ENCODE data around the gene SPTY2D1.
"Not testable (repeated sequence)": the region's sequence is repeated elsewhere in the genome, so short reads cannot be mapped to it uniquely, and the experiment has no call there.

SPTY2D1 gene, protein sequence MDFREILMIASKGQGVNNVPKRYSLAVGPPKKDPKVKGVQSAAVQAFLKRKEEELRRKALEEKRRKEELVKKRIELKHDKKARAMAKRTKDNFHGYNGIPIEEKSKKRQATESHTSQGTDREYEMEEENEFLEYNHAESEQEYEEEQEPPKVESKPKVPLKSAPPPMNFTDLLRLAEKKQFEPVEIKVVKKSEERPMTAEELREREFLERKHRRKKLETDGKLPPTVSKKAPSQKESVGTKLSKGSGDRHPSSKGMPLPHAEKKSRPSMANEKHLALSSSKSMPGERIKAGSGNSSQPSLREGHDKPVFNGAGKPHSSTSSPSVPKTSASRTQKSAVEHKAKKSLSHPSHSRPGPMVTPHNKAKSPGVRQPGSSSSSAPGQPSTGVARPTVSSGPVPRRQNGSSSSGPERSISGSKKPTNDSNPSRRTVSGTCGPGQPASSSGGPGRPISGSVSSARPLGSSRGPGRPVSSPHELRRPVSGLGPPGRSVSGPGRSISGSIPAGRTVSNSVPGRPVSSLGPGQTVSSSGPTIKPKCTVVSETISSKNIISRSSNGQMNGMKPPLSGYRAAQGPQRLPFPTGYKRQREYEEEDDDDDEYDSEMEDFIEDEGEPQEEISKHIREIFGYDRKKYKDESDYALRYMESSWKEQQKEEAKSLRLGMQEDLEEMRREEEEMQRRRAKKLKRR

DNA sequence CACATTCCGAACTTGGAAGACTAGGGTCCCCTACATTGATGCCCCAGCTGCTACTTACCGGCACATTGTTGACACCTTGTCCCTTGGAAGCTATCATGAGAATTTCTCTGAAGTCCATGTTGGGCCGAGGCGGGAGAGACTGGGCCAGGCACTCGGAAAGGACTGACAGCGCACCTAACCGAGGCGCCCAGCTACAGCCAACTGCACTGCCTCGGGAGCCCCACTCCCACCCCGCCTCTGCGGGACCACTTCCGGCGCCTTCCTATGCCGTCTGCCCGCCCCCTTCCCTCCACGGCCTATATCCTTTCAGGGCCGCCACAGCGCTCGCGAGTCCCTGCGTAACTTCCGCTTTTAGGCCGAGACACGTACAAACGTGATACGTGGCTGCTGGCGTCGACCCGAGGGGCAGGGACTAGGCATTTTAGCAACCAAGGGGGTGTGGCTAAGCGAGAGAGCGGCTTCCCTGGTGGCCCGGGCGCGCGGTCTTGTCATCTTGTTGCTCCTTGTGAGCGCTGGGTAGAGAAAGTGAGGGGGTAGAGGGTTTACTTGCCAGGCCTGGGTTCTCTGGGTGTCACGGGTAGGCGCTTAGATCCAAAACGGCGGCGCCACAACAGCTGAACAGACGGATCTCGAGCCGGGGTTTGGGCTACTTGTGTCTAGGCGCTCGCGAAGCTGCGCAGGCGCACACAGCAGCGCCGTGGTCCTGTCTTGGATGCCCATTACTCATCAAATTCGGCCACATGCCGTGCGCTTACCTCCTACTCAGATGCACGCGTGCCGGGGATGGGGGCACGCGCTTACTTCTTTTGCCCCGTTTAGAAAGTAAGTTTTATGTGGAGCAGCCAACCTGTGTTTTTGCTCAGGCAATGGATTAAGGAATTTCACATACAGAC is at the start of gene SPTY2D1:
TSS of gene SPTY2D1 (minus strand) at position 203 of the 893 bp plus-strand sequence. CDS start at position 118, 85 bp downstream.
- DNase-seq (ENCODE audit: low read depth in 2 of 2): peak; percentile 94 to 98

DNA sequence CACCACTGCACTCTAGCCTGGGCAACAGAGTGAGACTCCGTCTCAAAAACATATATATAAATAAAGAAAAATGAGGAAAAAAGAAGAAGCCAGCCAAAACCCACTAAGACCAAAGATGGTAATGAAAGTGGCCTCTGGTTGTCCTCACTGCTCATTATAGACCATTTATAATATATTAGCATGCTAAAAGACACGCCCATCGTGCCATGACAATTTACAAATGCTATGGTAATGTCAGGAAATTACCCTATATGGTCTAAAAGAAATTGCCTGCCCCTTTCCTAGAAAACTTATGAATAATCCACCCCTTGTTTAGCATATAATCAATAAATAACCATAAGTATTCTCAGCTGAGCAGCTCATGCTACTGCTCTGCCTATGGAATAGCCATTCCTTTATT is 48.3 kb upstream of the SPTY2D1 start:
- DNase-seq (ENCODE audit: low read depth in 2 of 2): no peak

DNA sequence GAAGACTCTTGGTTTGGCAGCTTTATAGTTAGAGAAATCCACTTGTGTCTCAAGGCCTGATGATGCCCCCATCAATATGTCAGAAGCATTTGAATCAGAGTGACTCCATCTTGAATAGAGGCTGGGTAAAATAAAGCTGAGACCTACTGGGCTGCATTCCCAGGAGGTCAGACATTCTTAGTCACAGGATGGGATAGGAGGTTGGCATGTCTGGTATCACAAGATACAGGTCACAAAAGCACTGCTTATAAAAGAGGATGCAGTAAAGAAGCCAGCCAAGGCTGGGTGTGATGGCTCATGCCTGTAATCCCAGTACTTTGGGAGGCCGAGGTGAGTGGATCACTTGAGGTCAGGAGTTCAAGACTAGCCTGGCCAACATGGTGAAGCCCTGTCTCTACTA is 47.8 kb upstream of the SPTY2D1 start:
- not testable (repeated sequence) for DNase-seq (ENCODE audit: low read depth in 2 of 2)

DNA sequence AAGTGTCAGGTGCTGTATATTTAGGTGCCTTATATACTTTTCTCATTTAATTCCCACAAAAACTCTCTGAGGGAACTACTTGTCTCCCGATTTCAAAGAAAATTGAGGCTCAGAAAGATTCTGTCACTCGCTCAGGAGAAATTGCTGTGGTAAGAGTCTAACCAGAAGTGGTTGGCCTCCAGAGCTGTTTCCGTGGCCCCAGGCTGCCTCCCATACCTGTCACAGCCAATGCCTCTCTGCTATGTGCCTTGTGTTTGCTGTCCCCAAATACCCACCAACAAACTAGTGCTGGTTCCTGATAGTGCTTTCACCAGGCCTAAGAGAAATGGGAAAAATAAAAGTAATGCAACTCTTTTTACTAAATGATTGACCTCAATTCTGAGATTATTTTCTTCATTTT is 43.4 kb upstream of the SPTY2D1 start:
- DNase-seq (ENCODE audit: low read depth in 2 of 2): no peak

DNA sequence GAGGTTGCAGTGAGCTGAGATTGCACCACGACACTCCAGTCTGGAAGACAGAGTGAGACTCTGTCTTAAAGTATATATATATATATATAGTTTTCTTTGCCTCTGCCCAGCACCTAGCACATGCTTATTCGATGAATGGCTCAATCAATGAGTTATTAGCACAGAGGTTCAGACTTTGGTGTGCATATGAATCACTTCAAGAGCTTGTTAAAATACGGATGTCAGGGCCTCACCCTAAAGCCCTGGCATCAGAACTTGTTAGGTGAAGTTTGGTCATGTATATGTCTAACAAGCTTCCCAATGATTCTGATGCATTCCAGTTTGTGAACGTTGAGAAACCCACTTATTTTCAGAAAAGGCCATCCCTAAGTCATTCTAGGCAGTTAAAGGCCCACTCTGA is 42.7 kb upstream of the SPTY2D1 start:
- no peak for DNase-seq (ENCODE audit: low read depth in 2 of 2)

DNA sequence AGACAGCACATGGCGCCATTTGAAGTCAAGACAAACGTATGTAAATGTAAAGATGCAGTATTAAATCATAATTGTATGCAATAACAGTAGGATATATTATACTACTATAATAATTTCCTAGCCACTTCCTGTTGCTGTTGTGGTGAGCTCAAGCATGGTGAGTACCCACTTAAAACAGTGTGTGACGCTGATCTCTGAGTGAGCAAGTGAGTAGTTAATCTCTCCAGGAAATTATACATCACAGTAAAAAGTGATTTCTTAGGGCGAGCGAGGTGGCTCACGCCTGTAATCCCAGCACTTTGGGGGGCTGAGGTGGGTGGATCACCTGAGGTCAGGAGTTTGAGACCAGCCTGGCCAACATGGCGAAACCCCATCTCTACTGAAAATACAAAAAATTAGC is 38.1 kb upstream of the SPTY2D1 start:
- DNase-seq (ENCODE audit: low read depth in 2 of 2): peak in 1 of 2 donors; percentile 39

DNA sequence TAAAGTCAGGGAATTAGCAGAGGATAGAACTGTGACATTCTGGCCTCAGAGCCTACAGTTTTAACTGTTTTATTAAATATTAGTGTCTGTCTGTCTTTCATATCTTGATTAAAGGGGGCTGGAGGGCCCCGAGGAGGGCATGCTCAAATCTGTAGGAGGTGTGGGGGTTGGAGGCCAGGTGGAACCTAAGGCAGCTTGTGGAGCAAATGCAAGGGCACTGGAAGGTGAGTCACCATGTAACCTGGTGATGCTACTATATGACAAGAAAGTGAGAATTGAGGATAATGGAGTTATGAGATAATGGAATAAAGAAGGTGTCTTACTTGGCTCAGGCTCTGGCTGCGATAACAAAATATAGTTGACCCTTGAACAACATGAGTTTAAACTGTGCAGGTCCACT is 37.1 kb upstream of the SPTY2D1 start:
- peak; percentile 12 to 19 for DNase-seq (ENCODE audit: low read depth in 2 of 2)

DNA sequence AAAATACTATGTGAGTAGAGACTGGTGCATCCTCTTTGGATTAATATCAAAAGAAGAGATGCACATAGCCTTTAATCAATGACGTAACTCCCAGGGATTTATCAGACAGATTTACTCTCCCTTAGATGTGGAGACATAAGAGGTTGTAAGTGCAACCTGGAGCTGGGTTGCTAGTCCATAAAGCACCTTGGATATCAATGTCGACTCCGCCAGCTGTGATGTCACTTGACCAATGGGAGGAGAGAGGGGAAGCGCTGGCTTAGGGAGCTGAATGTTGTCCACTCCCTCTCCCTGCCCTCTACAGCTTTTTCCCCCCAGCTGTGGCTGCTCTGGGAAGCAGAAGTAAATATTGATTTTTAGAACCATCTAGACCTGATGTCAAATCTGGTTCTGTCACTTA is 35.6 kb upstream of the SPTY2D1 start:
- no peak for DNase-seq (ENCODE audit: low read depth in 2 of 2)

DNA sequence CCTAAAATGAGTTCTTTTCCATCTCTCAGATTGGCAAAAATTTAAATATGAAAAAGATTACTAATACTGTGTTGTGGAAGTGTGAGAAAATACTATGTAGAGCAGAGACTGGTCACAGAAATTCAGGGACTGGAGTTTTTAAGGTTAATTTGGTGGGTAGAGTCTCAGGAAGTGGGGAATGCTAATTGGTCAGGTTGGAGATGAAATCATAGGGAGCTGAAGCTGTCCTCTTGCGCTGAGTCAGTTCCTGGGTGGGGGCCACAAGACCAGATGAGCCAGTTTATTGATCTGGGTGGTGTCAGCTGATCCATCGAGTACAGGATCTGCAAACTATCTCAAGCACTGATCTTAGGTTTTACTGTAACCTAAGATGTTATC is 35.1 kb upstream of the SPTY2D1 start:
- no peak for DNase-seq (ENCODE audit: low read depth in 2 of 2)

DNA sequence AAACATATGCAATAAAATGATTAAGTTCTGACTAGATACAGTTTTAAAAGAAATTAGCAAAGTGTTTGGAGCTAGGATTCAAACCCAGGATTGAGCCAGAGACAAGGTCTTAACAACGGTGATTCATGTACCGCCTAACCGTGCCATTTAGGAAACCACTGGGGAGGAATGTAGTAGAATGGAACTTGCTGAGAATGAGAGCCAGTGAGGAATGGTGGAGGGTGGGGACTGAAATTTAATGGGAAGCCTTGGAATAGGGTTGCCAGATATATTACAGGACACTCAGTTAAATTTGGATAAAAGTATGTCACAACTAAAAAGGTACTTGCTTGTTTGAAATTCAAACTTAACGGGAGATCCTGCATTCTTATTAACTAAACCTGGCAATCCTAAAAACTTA is 34.0 kb upstream of the SPTY2D1 start:
- no peak for DNase-seq (ENCODE audit: low read depth in 2 of 2)

DNA sequence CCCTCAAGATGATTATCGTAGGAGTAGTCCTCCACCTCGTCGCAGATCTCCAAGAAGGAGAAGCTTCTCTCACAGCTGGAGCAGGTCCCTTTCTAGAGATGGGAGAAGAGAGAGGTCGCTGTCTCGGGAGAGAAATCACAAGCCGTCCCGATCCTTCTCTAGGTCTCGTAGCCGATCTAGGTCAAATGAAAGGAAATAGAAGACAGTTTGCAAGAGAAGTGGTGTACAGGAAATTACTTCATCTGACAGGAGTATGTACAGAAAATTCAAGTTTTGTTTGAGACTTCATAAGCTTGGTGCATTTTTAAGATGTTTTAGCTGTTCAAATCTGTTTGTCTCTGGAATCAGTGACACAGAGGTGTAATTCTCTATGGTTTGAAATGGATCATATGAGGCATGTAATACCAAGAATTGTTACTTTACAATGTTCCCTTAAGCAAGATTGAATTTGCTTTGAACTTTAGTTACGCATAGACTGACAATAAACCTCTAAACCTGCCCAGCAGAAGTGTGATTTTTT is 31.3 kb upstream of the SPTY2D1 start:
- DNase-seq (ENCODE audit: low read depth in 2 of 2): not testable (repeated sequence)

DNA sequence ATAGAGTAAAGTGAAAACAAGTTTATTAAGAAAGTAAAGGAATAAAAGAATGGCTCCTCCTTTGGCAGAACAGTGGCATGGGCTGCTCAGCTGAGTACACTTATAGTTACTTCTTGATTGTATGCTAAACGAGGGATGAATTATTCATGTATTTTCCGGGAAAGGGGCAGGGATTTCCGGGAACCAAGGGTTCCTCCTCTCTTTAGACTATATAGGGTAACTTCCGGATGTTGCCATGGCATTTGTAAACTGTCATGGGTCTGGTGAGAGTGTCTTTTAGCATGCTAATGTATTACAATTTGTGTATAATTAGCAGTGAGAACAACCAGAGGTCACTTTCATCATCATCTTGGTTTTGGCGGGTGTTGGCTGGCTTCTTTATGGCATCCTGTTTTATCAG is 23.5 kb upstream of the SPTY2D1 start:
- no peak for DNase-seq (ENCODE audit: low read depth in 2 of 2)

DNA sequence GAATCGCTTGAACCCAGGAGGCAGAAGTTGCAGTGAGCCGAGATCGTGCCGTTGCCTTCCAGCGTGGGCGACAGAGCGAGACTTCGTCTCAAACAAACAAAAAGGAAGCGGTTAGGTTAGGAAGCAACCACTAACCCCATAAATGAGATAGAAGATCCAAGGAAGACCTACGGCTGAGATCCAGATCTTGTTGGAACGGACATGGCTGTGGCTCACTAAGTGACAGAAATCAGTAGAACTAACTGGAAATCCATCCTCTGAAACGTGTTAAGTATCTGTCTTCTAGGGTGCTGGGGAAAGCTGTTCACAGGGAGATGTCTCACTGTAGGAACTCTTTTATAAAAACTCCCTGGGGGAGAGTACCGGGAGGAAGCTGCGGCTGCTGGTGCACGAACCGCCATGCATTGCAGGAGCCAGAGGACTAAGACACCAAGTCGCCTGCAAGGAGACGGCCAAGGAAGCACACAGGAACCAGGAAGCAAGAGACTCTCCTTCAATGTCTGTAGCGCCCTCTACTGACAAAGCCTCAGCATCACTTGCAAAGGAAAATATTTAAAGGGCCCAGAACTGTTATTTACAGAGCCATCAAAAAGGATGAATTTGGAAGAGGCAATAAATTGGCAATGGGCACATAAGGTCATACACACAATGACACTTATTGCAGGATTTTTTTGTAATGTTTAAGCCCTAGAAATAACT is 16.9 kb upstream of the SPTY2D1 start:
- DNase-seq (ENCODE audit: low read depth in 2 of 2): no peak

DNA sequence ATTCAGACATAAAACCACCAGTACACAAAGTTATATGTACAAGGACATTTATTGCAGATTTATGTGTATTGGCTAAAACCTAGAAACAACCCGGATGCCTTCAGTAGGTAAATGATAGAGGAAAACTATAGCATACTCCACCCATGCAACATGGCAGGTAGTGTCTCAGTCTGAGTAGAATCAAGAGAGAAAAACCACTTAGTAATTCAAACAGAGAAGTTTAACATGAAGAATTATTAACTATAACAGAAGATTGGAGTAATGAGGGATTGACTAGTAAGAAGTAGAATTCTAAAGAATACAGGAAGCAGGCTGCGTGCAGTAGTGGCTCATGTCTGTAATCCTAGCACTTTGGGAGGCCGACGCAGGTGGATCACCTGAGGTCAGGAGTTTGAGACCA is 16.2 kb upstream of the SPTY2D1 start:
- DNase-seq (ENCODE audit: low read depth in 2 of 2): no peak

DNA sequence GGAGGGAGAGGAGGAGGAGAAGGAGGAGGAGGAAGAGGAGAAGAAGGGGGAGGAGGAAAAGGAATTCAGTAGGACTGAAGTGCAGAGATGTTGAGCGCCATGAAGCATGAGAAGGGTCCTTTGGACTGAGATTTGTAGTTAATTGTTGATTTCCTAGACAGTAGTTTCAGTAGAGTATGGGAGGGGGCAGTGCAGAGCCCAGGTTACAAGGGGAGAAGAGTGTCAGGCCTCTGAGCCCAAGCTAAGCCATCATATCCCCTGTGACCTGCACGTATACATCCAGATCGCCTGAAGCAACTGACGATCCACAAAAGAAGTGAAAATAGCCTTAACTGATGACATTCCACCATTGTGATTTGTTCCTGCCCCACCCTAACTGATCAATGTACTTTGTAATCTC is 8.9 kb upstream of the SPTY2D1 start:
- DNase-seq (ENCODE audit: low read depth in 2 of 2): not testable (repeated sequence)

DNA sequence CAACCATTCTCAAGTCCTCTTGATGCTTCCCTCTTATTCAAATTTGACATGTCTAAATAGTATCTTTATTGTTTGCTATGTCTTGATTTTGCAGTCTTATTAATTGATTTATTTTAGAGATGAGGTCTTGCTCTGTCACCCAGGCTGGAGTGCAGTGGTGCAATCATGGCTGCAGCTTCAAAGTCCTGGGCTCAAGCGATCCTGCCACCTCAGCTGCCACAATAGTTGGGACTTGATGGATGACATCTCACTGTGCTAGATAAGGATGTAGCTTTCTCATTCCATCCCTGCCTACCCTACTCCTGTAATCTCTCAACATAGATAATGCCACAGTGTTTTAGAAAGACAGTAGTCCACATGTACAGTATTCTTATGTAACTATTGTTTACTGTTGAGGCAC is 7.5 kb upstream of the SPTY2D1 start:
- no peak for DNase-seq (ENCODE audit: low read depth in 2 of 2)

DNA sequence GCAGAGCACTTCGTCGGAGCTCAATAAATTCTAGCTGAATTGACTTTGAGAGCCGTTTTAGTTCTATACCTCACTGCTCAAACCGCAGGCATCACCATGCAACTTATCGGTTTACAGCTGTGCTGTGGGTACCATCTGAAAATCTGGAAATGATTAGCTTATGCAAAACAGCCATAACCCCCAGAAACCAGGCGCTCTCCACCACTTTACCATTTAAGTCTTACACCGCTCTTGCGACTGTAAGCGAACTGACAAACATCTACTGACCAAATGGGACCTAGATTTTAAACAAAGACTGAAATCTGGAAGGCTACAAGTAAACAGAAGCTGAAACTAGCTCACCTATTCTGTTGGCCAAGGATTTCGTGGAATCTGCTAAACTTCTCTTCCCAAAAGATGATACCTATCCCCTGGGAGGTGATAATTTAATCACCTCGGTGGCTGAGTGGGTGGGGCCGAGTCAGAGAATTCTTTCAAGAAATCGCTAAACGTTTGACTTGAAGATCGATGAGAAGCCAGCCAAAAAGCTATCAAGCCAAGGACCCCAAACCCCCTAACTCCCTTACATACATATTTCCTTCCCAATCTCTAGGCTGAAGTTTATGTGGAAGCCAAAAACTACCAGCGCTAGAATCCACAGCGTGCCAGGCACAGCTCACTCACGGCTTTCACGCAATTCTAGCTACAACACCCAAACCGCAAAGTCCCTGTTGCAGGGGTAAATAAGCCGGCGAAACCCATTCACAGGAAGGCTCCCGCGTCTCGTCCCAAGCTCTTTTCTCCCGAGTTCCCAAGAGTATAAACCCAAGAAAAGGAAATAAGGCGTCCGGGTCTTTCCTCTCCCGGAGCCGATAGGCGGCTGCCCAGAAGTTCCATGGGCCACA is 644 bp downstream of the SPTY2D1 start:
- no peak for DNase-seq (ENCODE audit: low read depth in 2 of 2)

DNA sequence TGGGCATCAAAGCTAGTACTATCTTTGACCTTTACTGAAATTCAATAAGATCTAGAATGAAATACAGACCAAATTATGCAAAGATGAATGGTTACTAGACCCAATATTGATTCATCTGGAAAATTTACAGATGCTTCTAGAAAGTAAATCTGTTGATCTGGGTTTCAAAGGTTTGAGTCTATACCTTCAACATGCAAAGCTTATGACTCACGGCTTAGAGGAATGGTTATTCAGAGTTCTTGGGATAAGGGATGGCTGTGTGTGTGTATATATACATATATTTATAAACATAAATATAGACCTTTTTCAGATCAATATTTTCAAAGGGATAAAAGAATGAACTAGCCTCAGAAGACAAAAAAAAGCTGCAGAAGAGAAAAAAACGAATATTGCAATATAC is 1.3 kb downstream of the SPTY2D1 start:
- DNase-seq (ENCODE audit: low read depth in 2 of 2): no peak

DNA sequence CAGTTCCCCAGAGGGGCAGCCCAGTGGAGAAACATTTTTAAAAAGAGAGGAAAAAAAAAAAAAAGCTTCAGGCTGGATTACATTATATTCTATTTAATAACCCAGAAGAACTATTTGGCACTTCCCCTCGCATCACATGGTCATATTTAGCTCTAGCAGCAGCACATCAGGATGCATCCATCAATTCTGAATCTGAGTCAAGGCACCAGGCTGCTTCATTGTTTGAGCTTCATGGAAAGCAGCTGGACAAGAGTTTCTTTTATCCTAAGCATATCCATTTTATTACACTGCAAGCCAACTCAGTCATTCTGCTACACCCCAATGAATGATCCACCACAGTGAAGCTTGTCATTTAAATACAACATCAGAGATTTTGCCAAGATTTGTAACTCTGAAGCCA is 10.0 kb downstream of the SPTY2D1 start:
- no peak for DNase-seq (ENCODE audit: low read depth in 2 of 2)

DNA sequence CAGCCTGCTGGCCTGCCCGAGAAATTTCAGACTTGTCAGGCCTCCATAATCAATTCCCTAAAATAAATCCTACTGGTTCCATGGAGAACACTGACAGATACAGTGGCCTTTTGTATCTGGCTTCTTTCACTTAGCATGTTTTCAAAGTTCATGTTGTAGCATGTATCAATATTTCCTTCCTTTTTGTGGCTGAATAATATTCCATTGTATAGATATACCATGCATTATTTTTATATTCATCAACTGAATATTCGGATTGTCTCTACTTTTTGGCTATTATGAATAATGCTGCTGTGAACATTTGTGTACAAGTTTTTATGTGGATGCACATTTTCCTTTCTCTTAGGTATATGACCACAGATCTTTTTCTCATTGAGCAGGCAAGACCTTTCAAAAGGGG is 10.4 kb downstream of the SPTY2D1 start:
- no peak for DNase-seq (ENCODE audit: low read depth in 2 of 2)
